SW480 (cell line): ENCODE measurements around the gene TSPOAP1.
A peak's percentile ranks its signal among the peaks of the same experiment; 100 is the strongest.
"Not testable (repeated sequence)": the region's sequence is repeated elsewhere in the genome, so short reads cannot be mapped to it uniquely, and the experiment has no call there.

Experiments used
- DNase-seq: peaks from one replicate; pipeline ENCODE4 v3.0.0-alpha.2; 2016; ENCODE audit warnings: low spot score

TSPOAP1 gene

DNA sequence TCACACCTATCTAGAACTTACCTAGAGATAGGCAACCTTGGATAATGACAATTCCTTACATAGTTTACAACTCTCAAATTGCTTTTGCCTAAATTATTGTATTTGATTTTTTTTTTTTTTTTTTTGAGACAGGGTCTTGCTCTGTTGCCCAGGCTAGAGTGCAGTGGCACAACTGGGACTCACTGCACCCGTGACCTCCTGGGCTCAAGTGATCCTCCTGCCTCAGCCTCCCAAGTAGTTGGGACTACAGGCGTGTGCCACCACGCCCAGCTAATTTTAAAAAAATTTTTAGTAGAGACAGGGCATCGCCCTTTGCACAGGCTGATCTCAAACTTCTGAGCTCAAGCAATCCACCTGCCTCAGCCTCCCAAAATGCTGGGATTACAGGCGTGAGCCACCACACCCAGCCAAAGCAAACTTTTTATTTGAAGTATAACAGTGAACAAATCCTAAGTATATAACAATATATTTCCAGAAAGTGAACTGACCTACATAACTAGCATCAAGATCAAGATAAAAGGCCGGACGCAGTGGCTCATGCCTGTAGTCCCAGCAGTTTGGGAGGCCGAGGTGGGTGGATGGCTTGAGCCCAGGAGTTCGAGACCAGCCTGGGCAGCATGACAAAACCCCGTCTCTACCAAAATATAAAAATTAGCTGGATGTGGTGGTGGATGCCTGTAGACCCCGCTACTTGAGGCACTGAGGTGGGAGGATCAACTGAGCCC, 12.7 kb upstream of the TSPOAP1 start:
- DNase-seq: not testable (repeated sequence)

DNA sequence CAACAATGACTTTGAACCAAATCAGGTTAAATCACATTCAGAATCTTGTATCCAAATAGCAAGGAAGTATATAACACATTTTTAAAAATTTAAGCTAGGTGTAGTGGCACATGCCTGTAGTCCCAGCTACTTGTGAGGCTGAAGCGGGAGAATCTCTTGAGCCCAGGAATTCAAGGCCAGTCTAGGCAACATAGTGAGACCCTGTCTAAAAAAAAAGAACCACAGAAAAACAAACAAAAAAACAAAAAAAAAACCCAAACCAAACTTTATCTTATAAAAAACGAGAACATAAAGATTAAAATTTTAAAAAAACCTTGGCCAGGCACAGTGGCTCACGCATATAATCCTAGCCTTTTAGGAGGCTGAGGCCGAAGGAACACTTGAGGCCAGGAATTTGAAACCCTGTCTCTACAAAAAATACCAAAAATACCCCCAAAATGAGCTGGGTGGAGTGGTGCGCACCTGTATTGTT, 11.8 kb upstream of the TSPOAP1 start:
- DNase-seq: no peak

DNA sequence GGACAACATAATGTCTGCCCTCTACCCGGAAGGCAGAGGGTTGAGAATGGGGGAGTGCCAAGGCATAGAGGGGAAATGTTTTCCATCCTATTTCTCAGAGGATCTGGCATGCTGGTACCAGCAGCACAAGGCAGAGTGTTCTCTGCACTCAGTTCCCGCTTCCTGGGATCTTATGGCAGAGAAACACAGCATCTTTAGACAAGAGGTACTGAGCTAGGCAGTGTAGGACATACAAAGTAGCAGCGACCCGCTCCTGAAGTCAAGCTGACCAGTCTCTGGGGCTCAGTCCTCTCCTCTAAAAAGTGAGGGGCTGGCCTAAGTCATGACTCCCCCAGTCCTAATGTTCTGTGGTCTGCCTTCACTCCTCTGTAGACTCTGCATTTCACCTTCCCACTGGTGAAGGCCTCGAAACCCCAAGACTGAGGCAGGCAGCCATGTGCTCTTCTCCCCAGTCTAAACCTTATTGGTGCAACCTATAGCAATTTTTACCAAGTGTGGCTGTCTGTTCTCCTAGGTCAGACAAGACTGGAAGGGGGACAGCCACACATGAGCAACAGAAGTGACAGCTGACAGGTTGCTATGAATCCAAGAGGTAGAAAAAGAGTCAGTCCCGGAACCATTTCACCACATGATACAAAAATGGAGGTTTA, 11.3 kb upstream of the TSPOAP1 start:
- DNase-seq: no peak

DNA sequence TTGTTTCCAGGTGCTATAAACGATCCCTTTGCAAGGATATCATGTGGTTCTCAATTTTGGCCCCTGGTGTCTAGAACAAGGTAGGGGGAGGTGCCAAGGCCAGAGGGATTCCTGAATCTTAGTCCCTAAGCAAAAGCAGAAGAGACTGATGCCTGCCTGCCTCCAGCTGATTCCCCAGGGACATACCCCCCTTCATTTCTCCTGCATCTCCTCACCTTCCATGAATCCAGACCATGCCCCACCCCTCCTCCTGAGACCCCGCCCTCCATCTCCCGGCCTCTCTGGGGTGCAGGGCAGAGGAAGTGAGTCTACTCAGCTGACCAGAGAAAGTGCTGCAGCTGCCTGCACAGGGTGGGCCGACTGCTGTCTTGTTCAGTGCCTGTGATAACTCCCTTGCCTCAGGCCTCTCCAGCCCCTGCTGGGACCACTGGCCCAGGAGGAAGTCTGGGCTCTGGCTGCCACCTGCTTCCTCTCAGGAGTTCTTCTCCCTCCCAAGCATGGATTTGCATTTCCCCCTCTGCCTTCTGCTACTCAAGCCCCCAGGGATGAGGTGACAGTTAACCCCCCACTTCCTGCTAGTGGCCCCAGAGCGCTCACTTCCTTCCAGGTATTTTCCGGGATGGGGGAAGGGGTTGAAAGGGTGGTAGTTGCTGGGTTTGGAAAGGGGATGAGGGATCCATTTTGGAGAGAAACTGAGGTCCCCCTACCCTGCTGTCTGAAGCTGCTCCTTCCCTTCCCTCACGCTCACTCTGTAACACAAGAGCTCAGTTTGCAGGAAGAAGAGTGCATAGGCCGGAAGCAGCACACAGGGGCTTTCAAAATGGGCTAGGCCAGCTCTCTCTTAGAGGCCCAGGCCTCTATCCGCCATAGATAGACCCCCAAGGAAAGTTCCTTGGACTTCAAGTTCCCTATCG, 10.5 kb upstream of the TSPOAP1 start:
- peak; percentile 71 for DNase-seq

DNA sequence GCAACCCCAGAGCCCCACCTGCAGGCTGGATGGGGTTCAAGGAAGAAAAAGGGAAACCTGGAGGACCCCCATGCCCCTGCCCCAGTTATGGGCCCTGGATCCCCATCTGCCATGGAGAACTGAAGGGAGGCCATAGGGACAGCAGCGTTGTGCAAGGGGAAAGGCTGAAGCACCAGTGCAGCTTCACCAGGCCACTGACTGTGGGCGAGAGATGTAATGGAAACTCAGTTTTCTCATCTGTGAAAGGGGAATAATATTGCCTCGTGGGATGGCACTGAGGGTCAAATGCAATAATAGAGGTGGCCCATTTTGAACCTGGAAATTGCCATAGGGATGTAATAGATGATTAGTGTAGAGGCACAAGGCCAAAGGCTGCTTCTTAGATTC, 9.9 kb upstream of the TSPOAP1 start:
- DNase-seq: no peak

DNA sequence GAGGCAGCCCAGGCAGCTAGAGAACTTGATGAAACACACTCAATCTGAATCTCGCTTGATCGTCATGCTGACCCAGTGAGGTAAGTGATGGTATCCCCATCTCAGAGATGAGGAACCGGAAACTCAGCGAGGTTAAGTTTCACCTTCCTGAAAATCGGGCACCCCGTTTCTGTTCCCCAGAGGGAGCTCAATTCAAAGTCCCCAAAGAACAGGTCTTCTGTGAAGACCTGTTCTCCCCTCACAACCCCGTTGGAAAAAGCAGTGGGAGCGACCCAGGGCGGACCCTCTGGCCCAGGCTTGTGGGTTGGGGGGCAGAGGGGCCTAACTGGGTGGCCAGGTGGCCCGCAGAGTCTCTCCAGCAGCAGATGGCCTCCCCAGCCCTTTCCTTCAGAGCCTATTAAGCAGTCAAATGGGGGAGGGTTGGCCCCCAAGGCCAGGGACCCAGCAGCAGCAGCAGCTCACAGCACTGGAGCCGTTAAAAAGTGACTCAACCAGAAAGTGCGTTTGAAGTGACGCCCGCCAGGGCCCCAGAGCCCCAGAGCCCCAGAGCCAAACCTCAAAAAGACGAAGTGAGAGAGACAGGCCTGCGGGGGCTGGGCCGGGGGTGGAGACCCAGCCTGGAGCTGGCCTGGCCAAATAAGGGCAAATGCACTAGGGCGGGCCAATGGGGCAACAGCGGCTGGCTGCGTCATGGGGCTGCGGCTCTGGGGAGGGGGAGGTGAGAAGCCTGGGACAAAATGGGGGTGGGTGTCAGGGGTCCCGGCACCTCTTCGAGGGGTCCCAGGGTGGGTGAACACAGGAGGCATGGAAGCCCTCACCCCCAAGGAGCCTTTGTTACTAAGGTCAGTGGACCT, 9.2 kb upstream of the TSPOAP1 start:
- DNase-seq: peak; percentile 88

DNA sequence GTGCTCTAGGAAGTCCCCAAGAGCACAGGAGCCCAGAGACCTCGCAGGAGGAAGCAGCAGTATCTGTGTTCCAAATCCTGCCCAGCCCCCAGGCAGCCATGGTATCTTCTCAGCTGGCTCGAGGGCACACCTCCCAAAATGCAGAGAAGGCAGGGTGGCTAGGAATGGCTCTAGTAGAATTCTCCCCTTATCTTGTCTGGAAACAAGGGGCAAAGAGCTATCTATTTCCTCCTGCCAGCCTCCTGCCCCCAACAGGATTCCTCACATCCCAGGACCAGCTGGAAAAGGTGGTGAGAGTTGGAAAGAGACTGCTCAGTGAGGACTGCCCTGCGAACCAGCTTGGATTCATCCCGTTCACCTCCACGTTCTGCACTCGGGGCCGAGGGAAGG, 8.6 kb upstream of the TSPOAP1 start:
- DNase-seq: no peak

DNA sequence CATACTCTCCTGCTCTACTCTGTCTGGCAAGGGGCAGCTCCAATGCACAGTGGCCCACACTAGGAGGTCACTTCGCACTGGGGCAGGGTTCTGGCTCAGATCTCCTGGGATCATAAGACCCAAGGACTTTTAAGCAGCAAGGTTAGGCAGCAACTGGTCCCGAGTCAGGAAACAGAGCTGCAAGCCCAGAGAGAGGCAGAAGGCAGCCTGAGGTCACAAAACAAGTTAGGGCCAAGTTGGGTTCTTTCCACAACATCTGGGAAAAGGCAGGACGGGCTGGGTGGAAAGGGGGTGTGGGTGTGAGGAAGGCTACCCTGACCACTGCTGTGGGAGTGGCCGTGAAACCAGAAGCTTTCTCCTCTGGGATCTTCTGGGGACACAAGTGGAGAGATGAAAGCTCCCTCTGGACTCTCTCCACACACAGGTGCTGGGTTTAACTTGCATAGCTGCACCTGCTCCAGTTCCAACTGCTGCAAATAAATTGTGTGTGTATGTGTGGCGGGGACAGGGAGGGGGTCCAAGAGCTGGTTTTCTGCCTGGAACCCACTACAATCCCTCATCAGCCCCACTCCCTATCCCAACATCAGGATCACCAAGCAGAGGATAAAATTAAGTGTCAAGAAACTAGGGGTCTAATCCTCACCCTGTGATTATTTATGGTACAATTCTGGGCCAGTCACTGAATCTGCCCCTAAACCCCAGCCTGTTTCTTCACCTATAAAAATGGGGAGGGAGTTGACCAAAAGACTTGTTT, 8.0 kb upstream of the TSPOAP1 start:
- peak; percentile 44 for DNase-seq

DNA sequence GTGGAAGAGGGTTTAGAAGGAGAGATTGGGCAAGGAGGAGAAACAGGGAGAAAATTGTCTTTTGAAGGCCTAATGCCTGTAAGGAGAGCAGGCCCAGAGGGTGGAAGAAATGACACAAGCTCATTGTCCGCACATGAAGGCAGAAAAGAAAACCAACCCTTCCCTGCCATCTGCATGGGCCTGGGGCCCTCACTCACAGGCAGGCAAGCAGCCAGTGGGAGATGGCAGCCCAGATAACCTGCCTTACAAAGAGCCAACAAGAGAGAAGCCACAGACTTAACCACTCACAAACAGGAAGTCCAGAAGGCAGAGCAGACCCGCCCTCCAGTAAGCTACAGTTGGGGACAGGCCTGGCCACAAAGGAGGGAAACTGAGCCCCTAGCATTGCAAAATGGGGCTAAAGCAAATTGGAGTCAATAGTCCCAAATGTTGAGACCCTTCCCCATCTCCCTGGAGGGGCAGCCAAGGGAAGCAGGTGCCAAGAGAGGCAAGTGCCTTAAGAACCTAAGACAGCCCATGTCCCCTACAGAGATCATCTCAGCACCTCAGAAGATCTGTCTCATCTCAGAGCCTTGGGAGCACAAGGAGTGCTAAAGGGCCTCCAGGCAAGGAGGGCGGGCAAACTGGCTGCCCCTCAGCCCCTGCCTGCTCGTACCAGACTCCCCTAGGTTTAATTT, 7.3 kb upstream of the TSPOAP1 start:
- DNase-seq: peak; percentile 76

DNA sequence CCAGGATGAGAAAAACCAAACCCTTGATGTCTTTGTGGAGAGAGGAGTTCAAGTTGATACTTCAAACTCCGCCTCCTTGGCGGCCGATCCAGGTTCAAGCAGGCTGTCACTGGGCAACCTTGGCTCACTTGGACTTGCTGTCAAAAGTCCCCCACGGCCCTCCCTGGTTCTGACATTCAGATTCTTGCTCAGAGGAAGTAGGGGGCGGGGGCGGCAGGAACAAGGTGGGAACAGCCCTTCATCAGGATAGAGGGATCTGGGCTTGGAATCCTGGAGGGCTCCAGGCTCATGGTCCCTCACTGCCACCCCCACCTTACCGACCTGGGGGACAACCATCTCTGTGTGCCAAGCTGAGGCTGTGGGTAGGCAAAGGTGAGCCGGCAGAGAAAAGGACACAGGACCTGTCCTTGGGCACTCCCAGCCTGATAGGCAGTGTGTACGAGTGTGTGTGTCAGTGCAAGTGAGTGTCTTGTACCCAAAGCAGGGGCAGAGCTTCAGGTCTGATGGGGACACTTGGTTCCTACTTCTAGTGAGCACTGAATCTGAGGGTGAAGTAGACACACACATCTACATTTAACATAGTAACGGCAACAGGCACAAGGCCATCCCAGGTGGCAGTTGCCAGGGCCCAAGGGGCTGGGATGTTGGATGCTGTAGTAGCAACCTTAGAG, 6.6 kb upstream of the TSPOAP1 start:
- DNase-seq: no peak

DNA sequence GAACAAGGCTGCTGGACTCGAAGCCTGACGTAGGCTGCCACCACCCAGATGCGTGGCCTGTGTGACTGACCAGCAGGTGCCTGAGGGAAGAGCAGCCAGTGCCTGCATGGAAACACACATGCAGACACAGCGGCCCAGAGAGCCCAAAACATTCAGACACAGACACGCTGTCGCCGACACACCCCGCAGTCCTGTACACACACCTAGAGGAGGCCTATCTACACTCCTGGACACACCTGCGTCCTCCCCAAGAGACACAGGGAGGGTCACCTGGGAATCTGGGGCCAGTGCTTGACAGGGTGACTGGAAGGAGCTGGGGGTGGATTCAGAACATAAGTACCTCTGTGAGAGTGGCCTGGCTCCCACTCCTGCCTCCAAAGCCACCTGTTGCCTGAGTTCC, 6.1 kb upstream of the TSPOAP1 start:
- no peak for DNase-seq

DNA sequence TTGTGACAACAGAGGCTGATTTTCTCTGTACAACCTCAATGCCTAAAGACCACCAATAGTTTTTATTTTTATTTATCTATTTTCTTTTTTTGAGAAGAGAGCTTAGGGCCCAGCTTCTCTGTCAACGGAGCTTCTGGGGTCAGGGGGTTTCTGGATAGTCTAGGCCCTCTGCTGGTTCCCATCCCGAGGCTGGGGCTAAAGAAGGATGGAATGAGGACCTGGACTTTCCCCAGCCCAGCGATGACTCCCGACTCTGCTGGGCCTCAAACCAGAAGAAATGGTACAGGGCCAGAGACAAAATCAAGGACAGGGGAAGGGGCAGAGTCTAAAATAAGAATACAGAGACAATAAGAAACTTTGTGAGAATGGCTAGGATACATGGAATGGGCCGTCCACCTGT, 5.7 kb upstream of the TSPOAP1 start:
- no peak for DNase-seq

DNA sequence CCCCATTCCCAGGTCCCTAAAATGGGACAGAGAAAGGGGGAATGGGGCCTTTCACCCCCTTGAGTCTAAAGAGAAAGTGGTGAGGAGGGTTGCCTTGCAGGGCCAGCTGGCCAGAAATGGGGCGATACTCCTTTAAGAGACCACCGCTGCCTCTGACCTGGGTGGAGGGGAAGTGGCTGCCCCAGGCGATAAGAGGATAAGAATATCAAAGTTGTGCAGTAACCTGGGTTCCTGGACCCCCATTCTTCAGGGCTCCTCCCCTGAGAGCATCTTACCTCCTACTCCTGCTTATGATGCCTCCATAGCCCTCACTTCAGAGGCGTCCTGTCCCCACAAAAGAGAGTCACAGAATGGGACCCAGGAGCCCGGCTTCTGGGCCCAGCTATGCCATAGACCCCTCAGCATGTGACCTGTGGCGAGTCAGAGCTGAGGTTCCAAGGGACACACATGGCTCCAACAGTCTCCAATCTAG, 5.2 kb upstream of the TSPOAP1 start:
- DNase-seq: no peak

DNA sequence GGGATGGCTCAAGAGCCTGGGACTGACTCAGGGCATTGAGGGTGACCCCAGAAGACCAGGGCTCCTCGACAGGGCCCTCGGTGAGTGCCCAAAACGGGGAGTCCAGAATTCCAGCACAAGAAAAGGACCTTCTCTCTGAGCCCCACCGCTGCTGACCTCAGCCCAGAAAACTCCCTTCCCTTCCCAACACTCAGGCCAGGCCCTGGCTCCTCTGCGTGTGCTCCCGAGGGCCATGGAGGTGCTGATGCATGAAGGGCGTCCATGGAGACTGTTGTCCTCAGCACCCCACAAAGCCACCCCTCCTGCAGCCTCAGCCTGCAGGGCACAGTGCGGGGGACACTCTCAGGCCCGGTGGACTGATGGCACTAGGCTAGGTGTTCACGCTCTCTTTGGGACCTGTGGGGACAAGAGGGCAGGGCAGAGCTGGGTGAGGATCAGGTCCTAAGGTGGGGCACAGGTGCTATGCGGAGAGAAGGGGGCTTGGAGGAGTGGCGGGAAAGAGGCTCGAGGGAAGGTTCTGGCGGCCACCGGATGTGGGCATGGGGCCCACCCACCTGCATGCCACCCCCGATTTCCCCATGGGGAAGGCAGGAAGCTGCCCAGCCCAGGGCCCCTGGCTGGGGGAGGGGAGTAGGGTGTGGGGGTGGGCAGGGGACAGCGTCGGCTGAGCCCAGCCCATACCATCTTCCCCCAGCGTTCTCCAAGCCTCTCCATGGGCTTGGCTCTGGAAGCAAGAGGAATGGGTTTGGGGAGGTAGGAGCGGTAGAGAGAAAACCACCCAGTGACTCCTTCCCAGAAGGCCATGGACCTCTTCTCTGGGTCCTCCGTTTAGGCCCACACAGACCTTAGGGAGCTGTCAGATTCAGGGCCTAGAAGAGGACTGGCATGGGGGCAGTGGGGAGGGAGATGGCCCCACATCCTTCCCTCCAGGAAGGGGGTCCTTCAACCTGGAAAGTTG, 4.5 kb upstream of the TSPOAP1 start:
- no peak for DNase-seq

DNA sequence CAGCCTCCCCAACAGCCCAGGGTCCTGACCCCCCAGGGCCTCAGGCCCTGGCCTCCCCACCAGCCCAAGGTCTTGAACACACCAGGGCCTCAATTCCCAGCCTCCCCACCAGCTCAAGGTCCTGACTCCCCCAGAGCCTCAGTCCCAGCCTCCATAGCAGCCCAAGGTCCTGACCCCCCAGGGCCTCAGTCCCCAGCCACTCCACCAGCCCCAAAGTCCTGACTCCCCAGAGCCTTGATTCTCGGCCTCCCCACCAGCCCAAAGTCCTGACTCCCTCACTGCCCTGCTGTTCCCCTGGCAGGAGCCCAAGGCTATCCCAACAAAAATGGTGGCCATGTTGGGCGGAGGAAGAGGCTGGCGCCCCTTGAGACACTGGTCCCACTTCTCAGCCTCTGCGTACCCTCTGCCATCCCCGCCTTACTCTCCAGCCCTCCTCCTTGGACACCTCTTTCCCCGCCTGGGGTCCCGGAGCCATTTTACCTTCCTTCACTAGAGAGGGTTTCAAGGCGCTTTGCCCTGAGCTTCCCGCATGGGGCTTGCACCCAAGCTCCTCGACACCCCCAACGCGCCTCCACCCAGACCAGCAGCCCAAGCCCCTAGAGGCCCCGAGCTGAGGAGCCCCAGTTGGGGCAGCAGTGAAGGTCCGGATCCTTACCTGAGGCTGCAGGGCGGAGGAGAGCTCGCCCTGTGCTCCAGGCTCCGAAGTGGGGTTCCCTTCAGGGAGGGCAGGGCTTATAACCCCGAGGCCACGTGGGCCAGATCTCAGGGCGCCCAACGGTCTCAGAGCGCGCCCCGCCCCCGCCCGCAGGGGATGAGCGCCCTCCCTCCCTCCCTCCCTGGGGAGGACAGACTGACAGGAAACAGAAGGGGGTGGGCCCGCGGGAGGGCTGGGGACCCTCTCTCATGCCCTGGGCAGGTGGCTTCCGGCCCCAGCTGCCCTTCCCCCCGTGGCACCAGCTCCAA, 3.5 kb upstream of the TSPOAP1 start:
- no peak for DNase-seq

DNA sequence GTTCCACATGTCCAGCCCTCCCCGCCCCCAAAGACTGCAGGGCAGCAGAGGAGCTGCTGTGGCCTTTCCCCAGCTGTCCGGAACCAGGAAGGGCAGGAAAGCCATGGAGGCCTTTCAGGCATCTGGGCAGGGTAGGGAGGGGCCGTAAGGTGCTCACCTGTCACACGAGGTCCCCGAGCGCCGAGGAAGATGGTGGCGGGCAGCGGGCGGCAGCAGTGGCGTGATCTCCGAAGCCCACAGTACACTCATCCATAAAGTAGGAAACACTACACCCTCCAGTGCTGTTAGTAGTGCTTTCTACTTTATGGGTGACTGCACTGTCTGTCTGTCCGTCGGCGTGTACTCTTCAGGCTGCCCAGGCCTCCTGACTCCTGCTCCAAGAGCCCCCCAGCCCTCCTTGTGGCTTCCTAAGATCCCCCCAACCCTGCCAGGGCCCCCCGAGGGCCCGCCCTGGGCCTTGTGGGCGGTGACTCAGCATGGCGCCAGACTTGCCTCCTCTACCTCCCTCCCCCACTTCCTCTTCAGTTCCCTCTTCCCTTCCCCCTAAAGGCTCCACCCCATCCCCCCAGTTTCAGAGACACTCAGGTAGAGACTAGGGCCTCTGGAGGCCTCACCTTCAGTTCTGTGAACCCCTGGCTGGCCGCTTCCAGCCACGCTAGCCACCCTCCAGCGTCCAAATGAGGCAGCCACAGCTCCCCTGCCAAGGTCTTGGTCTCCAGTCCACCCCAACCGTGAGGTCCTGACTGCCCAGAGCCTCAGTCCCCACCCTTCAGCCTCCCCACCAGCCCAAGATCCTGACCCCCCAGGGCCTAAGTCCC, 2.6 kb upstream of the TSPOAP1 start:
- DNase-seq: no peak
